Upper lobe of left lung (tissue), 6 donors: ENCODE data around the gene CRK. TPM values are rescaled to one million over a fixed set of nuclear protein-coding genes. Genes with fewer than 3 reads are reported as not detected.

Source experiments
- ATAC-seq, 2 donors: fragments of 200-7000 bp; cut with Tn5 transposase; one replicate each; pipeline ENCODE4 v1.9.1; 2022; ENCODE audit warnings: mild to moderate bottlenecking in 2 of 2, moderate library complexity in 2 of 2; ENCODE audit not compliant: low FRiP score in 2 of 2
- DNase-seq, 2 donors: peaks; one replicate each; pipeline ENCODE4 v3.0.0-alpha.2; 2019 to 2020
- H3K27ac ChIP-seq, 4 donors: fragments of 200-600 bp; sonication (generic); one replicate each; pipeline ENCODE4 v1.5.1; 2016 to 2019
- H3K27me3 ChIP-seq, 4 donors: fragments of 200-600 bp; sonication (generic); one replicate each; pipeline ENCODE4 v1.5.1; 2017 to 2019
- H3K36me3 ChIP-seq, 4 donors: fragments of 200-600 bp; sonication (generic); one replicate each; pipeline ENCODE4 v1.5.1; 2016 to 2019
- H3K4me1 ChIP-seq, 4 donors: fragments of 200-600 bp; sonication (generic); one replicate each; pipeline ENCODE4 v1.5.1; 2018 to 2019
- H3K4me3 ChIP-seq, 4 donors: fragments of 200-600 bp; sonication (generic); one replicate each; pipeline ENCODE4 v1.5.1; 2017 to 2019; ENCODE audit warnings: mild to moderate bottlenecking in 2 of 4, moderate library complexity in 1 of 4
- H3K9me3 ChIP-seq, 4 donors: fragments of 200-600 bp; sonication (generic); one replicate each; pipeline ENCODE4 v1.5.1; 2018 to 2019
- EP300 ChIP-seq, 4 donors: sonication (generic); formaldehyde crosslinking; IDR thresholded peaks; one replicate each; pipeline ENCODE4 v1.5.1; 2017; ENCODE audit warnings: antibody characterized with exemption in 4 of 4, control low read depth in 2 of 4
- POLR2A ChIP-seq, 4 donors: fragments of 450-650 bp; IDR thresholded peaks; one replicate each; pipeline ENCODE4 v1.5.1; 2016 to 2017; ENCODE audit warnings: antibody characterized with exemption in 4 of 4, mild to moderate bottlenecking in 2 of 4
- POLR2AphosphoS5 ChIP-seq, 2 donors: sonication (generic); formaldehyde crosslinking; IDR thresholded peaks; one replicate each; pipeline ENCODE4 v1.5.1; 2017; ENCODE audit warnings: antibody characterized with exemption in 2 of 2
- WGBS, 2 donors: methylation state at CpG; one replicate each; pipeline ENCODE4 v1.1.5; 2017 to 2018; 5-methylcytosine and 5-hydroxymethylcytosine counted together
- total RNA-seq, 6 donors: library from RNA; depleted of rRNA in 4 of 6; stranded (reverse); fragments of >200 nt in 4 of 6; gene quantifications; one replicate each; pipeline versions ENCODE4 v1.1.0 to v1.2.1, GENCODE V29; 2016 to 2021
- TF ChIP-seq, protein P1 (sequence below), 6 experiments: fragments of 450-650 bp in 4 of 6; fragments of 200-600 bp in 2 of 6; sonication (generic) in 2 of 6; IDR thresholded peaks; one replicate each; pipeline ENCODE4 v1.5.1; 2016 to 2019; ENCODE audit warnings: antibody characterized with exemption in 6 of 6
- donor health status: DM: no; HTN: no; CAD: no; lungs with moderate emphysema.
- donor health status: DM: no; HTN: yes; CAD: no; lungs with severe emphysema.

CRK gene
- 100 to 1,000 TPM in 1 of 6 donors, 10 to 100 TPM in 5; 37.7 to 121 (median 65.8) TPM for total RNA-seq

DNA sequence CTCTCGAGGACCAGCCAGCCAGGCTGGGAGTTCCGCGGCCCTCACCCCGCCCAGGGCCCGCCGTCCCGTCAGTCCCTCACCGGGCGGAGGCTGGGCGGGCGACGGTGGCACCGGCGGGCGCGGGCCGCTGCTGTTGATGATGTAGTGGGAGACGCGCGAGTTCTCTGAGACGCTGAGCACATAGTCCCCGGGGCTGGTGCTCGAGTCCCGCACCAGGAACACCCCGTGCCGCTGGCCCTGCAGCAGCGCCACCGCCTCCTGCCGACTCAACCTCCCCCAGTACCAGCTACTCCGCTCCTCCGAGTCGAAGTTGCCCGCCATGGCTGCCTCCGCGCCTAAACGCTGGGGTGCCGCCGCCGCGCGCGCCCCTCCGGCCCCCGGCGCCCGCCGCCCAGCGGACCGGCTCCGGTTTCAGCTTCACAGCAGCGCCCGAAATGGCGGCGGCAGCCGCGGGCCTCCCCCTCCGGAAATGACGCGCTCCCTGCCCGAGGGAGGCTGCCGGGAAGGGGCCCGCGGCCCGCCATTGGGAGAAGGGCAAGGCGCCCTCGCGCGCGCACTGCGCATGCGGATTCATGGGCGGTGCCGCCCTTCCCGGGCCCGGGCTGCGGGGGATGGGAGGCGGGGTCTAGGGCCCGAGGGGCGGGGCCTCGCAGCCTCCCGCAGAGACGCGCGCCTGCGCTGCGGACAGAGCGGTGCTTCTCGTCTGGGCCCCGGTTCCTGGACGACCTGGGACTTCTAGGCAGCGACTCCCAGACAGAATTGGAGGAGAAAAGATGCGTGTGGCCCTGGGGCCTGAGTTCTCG, at the start of gene CRK:
Gene CRK, minus strand, starts transcription at position 436 of the 803 bp plus-strand sequence. Its CDS starts 115 bp downstream, at position 321.
- Histone ChIP-seq H3K27ac (peak within 1 kb of the TSS; percentile 98 to 99 (median 99)), H3K9me3 (no peaks in the 10 kb centered on the region), H3K4me3 (peak within 1 kb of the TSS; percentile 82 to 98 (median 93)), H3K4me1 (peaks cover 30 to 63% (median 49%) of the 10 kb centered on the region in 4 donors), H3K27me3 (no peaks in the 10 kb centered on the region), H3K36me3 (peaks cover 0 to 10% (median 3%) of the 10 kb centered on the region in 4 donors)
- DNase-seq = peak; percentile 97 to 100
- peak; percentile 97 to 98 for ATAC-seq
- WGBS, 2 donors = 0% methylated on average over 9 to 23 of the region's 93 CpGs
- peak in 3 of 4 donors; percentile 89 to 98 (median 98) for TF ChIP-seq POLR2A (IDR thresholded peaks at IDR 0.05)
- peak; percentile 95 to 97 for TF ChIP-seq POLR2AphosphoS5 (IDR thresholded peaks at IDR 0.05)
- TF ChIP-seq, protein P1, sequence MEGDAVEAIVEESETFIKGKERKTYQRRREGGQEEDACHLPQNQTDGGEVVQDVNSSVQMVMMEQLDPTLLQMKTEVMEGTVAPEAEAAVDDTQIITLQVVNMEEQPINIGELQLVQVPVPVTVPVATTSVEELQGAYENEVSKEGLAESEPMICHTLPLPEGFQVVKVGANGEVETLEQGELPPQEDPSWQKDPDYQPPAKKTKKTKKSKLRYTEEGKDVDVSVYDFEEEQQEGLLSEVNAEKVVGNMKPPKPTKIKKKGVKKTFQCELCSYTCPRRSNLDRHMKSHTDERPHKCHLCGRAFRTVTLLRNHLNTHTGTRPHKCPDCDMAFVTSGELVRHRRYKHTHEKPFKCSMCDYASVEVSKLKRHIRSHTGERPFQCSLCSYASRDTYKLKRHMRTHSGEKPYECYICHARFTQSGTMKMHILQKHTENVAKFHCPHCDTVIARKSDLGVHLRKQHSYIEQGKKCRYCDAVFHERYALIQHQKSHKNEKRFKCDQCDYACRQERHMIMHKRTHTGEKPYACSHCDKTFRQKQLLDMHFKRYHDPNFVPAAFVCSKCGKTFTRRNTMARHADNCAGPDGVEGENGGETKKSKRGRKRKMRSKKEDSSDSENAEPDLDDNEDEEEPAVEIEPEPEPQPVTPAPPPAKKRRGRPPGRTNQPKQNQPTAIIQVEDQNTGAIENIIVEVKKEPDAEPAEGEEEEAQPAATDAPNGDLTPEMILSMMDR (IDR thresholded peaks at IDR 0.05) = peak in 4 of 6 experiments; percentile 5 to 34 (median 17)
- TF ChIP-seq EP300 (IDR thresholded peaks at IDR 0.05) = peak in 2 of 4 donors; percentile 38 to 94

DNA sequence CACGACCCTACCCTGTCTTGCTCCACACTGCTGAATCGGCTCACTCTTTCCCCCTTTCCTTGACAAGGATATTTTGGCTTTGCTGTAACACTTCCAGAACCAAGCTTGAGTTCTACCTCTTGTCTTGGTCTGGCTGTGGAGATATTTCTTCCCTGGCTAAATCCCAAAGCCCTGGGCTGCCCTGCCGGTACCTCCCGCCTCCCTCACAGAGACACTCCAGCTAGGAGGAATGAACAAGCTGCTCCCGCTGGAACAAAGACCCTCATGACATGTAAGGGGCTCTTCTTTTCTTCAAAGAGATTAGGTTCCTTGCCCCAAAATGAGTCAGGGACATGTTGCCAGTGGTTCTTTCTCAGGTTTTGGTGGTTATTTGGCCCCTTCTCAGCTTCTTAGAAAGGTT, 49.6 kb upstream of the CRK start:
- no peak for ATAC-seq
- DNase-seq = no peak
- Histone ChIP-seq H3K9me3 (no peaks in the 10 kb centered on the region), H3K36me3 (peaks cover 12 to 78% (median 36%) of the 10 kb centered on the region in 4 donors), H3K4me1 (peaks cover 24 to 28% (median 26%) of the 10 kb centered on the region in 4 donors), H3K4me3 (no peak overlapping the region), H3K27ac (peak overlapping the region in 3 of 4 donors; percentile 29 to 45 (median 30)), H3K27me3 (no peaks in the 10 kb centered on the region)
- WGBS, 2 donors = 71 to 73% methylated on average over 5 of the region's 5 CpGs
- TF ChIP-seq POLR2AphosphoS5 (IDR thresholded peaks at IDR 0.05) (no peak), EP300 (IDR thresholded peaks at IDR 0.05) (no peak), POLR2A (IDR thresholded peaks at IDR 0.05) (no peak)
- TF ChIP-seq, protein P1 (IDR thresholded peaks at IDR 0.05) = no peak

DNA sequence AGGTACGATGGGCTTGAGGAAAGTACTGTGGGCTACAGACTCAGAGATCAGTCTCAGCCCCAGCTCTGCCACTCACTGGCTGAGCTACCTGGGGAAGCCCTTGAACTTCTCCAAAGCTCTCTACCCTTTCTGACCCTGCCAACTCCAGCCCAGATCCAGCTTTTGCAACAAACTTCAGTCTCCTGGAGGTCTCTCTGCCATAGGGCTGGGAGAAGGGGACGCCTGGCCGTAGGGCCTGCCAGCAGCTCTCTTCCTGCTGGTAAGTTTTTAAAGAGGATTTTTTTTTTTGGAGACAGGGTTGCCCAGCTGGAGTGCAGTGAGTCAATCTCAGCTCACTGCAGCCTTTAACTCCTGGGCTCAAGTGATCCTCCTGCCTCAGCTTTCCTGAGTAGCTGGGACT, 48.8 kb upstream of the CRK start:
- 86 to 93% methylated on average over 2 to 3 of the region's 3 CpGs for WGBS, 2 donors
- peaks cover 12 to 75% (median 37%) of the 10 kb centered on the region in 4 donors for H3K36me3 ChIP-seq
- no peaks in the 10 kb centered on the region for H3K27me3 ChIP-seq
- TF ChIP-seq POLR2AphosphoS5 (IDR thresholded peaks at IDR 0.05) (no peak), EP300 (IDR thresholded peaks at IDR 0.05) (no peak), POLR2A (IDR thresholded peaks at IDR 0.05) (no peak)
- TF ChIP-seq, protein P1 (IDR thresholded peaks at IDR 0.05) = no peak
- H3K27ac ChIP-seq = peak overlapping the region in 2 of 4 donors; percentile 30 to 45
- H3K4me1 ChIP-seq = peaks cover 17 to 21% (median 19%) of the 10 kb centered on the region in 4 donors
- DNase-seq = no peak
- H3K4me3 ChIP-seq = no peak overlapping the region
- H3K9me3 ChIP-seq = no peaks in the 10 kb centered on the region
- ATAC-seq = no peak

DNA sequence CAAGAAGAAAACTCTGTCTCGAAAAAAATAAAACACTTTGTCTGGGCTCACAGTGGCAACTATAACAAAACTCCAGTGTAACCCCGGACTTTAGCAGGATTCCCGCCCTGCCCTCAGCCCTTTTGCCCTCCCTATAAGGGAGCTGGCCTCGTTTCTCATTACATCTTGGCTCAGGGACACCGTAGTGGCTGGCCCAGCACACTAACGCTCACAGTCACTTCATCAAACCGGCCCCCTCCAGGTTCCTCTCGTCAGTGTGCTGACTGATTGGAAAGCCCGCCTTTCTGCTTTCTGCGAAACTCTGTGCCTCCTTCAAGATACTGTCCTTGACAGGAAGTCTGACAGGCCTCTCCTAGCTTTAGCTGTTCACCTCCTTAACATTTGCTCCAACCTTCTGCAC, 47.7 kb upstream of the CRK start:
- Histone ChIP-seq H3K4me1 (peaks cover 7 to 10% (median 8%) of the 10 kb centered on the region in 4 donors), H3K27me3 (no peaks in the 10 kb centered on the region), H3K27ac (no peak overlapping the region), H3K36me3 (peaks cover 9 to 74% (median 30%) of the 10 kb centered on the region in 4 donors), H3K9me3 (no peaks in the 10 kb centered on the region), H3K4me3 (no peak overlapping the region)
- WGBS, 2 donors = 72 to 89% methylated on average over 10 of the region's 10 CpGs
- TF ChIP-seq POLR2A (IDR thresholded peaks at IDR 0.05) (no peak), EP300 (IDR thresholded peaks at IDR 0.05) (no peak), POLR2AphosphoS5 (IDR thresholded peaks at IDR 0.05) (no peak)
- TF ChIP-seq, protein P1 (IDR thresholded peaks at IDR 0.05) = no peak
- no peak for DNase-seq
- no peak for ATAC-seq
